ENCODE data around the gene RCC2. TPM values are rescaled to one million over a fixed set of nuclear protein-coding genes. Genes with fewer than 3 reads are reported as not detected.
A peak's percentile ranks its signal among the peaks of the same experiment; 100 is the strongest.
"Not testable (repeated sequence)": the region's sequence is repeated elsewhere in the genome, so short reads cannot be mapped to it uniquely, and the experiment has no call there.

Gene RCC2
- total RNA-seq: 100 to 1,000 TPM; 114 to 130 (median 122) TPM

GRCh38 chr1:17439250-17440073, at the start of gene RCC2:
TSS of gene RCC2 (minus strand) at chr1:17439677. CDS start at chr1:17438514, 1,163 bp downstream.
- Mint-ChIP-seq H3K4me3 (peak within 1 kb of the TSS; percentile 97), H3K27me3 (ENCODE audit: low read depth) (no peaks in the 10 kb centered on the region), H3K9me3 (no peaks in the 10 kb centered on the region), H3K4me1 (ENCODE audit: low read depth) (peaks cover 34% of the 10 kb centered on the region), H3K36me3 (ENCODE audit: insufficient read depth) (peaks cover 6% of the 10 kb centered on the region)
- ATAC-seq (peak; percentile 71 to 74), DNase-seq (peak; percentile 65)

GRCh38 chr1:17486242-17486641, 46.8 kb upstream of the RCC2 start:
- no peak overlapping the region for H3K4me3 Mint-ChIP-seq
- no peaks in the 10 kb centered on the region for H3K9me3 Mint-ChIP-seq
- H3K27me3 Mint-ChIP-seq (ENCODE audit: low read depth): peaks cover 13% of the 10 kb centered on the region
- no peak for DNase-seq
- no peak for ATAC-seq
- no peaks in the 10 kb centered on the region for H3K4me1 Mint-ChIP-seq (ENCODE audit: low read depth)
- H3K36me3 Mint-ChIP-seq (ENCODE audit: insufficient read depth): no peaks in the 10 kb centered on the region

GRCh38 chr1:17485281-17485680, 45.8 kb upstream of the RCC2 start:
- Mint-ChIP-seq H3K9me3 (no peaks in the 10 kb centered on the region), H3K36me3 (ENCODE audit: insufficient read depth) (no peaks in the 10 kb centered on the region), H3K4me3 (no peak overlapping the region), H3K27me3 (ENCODE audit: low read depth) (peaks cover 13% of the 10 kb centered on the region), H3K4me1 (ENCODE audit: low read depth) (no peaks in the 10 kb centered on the region)
- ATAC-seq: no peak
- DNase-seq: no peak

- not testable (repeated sequence) for H3K4me1 Mint-ChIP-seq (ENCODE audit: low read depth); H3K9me3 Mint-ChIP-seq; DNase-seq; H3K27me3 Mint-ChIP-seq (ENCODE audit: low read depth); H3K36me3 Mint-ChIP-seq (ENCODE audit: insufficient read depth); H3K4me3 Mint-ChIP-seq; ATAC-seq
Observed at GRCh38 chr1:17481981-17482380, 42.5 kb upstream of the RCC2 start.

GRCh38 chr1:17480846-17481245, 41.4 kb upstream of the RCC2 start:
- Mint-ChIP-seq H3K27me3 (ENCODE audit: low read depth) (peaks cover 6% of the 10 kb centered on the region), H3K9me3 (no peaks in the 10 kb centered on the region), H3K4me1 (ENCODE audit: low read depth) (no peaks in the 10 kb centered on the region), H3K4me3 (no peak overlapping the region), H3K36me3 (ENCODE audit: insufficient read depth) (no peaks in the 10 kb centered on the region)
- DNase-seq: no peak
- no peak for ATAC-seq

GRCh38 chr1:17475752-17476151, 36.3 kb upstream of the RCC2 start:
- ATAC-seq (peak in 1 of 2 donors; percentile 30), DNase-seq (no peak)
- no peaks in the 10 kb centered on the region for H3K27me3 Mint-ChIP-seq (ENCODE audit: low read depth)
- no peaks in the 10 kb centered on the region for H3K36me3 Mint-ChIP-seq (ENCODE audit: insufficient read depth)
- H3K4me1 Mint-ChIP-seq (ENCODE audit: low read depth): no peaks in the 10 kb centered on the region
- no peaks in the 10 kb centered on the region for H3K9me3 Mint-ChIP-seq
- no peak overlapping the region for H3K4me3 Mint-ChIP-seq

- not testable (repeated sequence) for H3K27me3 Mint-ChIP-seq (ENCODE audit: low read depth); DNase-seq; H3K4me3 Mint-ChIP-seq; H3K36me3 Mint-ChIP-seq (ENCODE audit: insufficient read depth); ATAC-seq; H3K4me1 Mint-ChIP-seq (ENCODE audit: low read depth); H3K9me3 Mint-ChIP-seq
Observed at GRCh38 chr1:17474836-17475555, 35.5 kb upstream of the RCC2 start.

GRCh38 chr1:17472814-17473213, 33.3 kb upstream of the RCC2 start:
- ATAC-seq (no peak), DNase-seq (no peak)
- Mint-ChIP-seq H3K4me3 (no peak overlapping the region), H3K36me3 (ENCODE audit: insufficient read depth) (no peaks in the 10 kb centered on the region), H3K4me1 (ENCODE audit: low read depth) (no peaks in the 10 kb centered on the region), H3K27me3 (ENCODE audit: low read depth) (no peaks in the 10 kb centered on the region), H3K9me3 (no peaks in the 10 kb centered on the region)

GRCh38 chr1:17471393-17471792, 31.9 kb upstream of the RCC2 start:
- no peak for DNase-seq
- Mint-ChIP-seq H3K4me3 (no peak overlapping the region), H3K4me1 (ENCODE audit: low read depth) (no peaks in the 10 kb centered on the region), H3K9me3 (no peaks in the 10 kb centered on the region), H3K27me3 (ENCODE audit: low read depth) (no peaks in the 10 kb centered on the region), H3K36me3 (ENCODE audit: insufficient read depth) (no peaks in the 10 kb centered on the region)
- ATAC-seq: no peak

- DNase-seq: no peak
- Mint-ChIP-seq H3K27me3 (ENCODE audit: low read depth) (no peaks in the 10 kb centered on the region), H3K4me1 (ENCODE audit: low read depth) (no peaks in the 10 kb centered on the region), H3K36me3 (ENCODE audit: insufficient read depth) (no peaks in the 10 kb centered on the region), H3K9me3 (no peaks in the 10 kb centered on the region), H3K4me3 (no peak overlapping the region)
- ATAC-seq: no peak
Observed at GRCh38 chr1:17470021-17470799, 30.7 kb upstream of the RCC2 start.

- not testable (repeated sequence) for DNase-seq; H3K9me3 Mint-ChIP-seq; H3K27me3 Mint-ChIP-seq (ENCODE audit: low read depth); H3K4me3 Mint-ChIP-seq; ATAC-seq; H3K4me1 Mint-ChIP-seq (ENCODE audit: low read depth); H3K36me3 Mint-ChIP-seq (ENCODE audit: insufficient read depth)
Observed at GRCh38 chr1:17468357-17469265, 29.1 kb upstream of the RCC2 start.

- Mint-ChIP-seq H3K9me3 (no peaks in the 10 kb centered on the region), H3K36me3 (ENCODE audit: insufficient read depth) (no peaks in the 10 kb centered on the region), H3K4me1 (ENCODE audit: low read depth) (no peaks in the 10 kb centered on the region), H3K4me3 (no peak overlapping the region), H3K27me3 (ENCODE audit: low read depth) (no peaks in the 10 kb centered on the region)
- ATAC-seq (no peak), DNase-seq (no peak)
Observed at GRCh38 chr1:17466359-17466758, 26.9 kb upstream of the RCC2 start.

GRCh38 chr1:17465228-17465627, 25.8 kb upstream of the RCC2 start:
- no peaks in the 10 kb centered on the region for H3K4me1 Mint-ChIP-seq (ENCODE audit: low read depth)
- no peaks in the 10 kb centered on the region for H3K9me3 Mint-ChIP-seq
- H3K4me3 Mint-ChIP-seq: no peak overlapping the region
- no peak for DNase-seq
- ATAC-seq: no peak
- H3K36me3 Mint-ChIP-seq (ENCODE audit: insufficient read depth): no peaks in the 10 kb centered on the region
- no peaks in the 10 kb centered on the region for H3K27me3 Mint-ChIP-seq (ENCODE audit: low read depth)

GRCh38 chr1:17463991-17464390, 24.5 kb upstream of the RCC2 start:
- no peaks in the 10 kb centered on the region for H3K27me3 Mint-ChIP-seq (ENCODE audit: low read depth)
- no peak overlapping the region for H3K4me3 Mint-ChIP-seq
- DNase-seq (no peak), ATAC-seq (no peak)
- no peaks in the 10 kb centered on the region for H3K36me3 Mint-ChIP-seq (ENCODE audit: insufficient read depth)
- no peaks in the 10 kb centered on the region for H3K9me3 Mint-ChIP-seq
- H3K4me1 Mint-ChIP-seq (ENCODE audit: low read depth): no peaks in the 10 kb centered on the region

All from activated T-cell treated with anti-CD3 and anti-CD28 coated beads, Interleukin-2, amount 50 U/mL, for 4 hours (primary cell).